HG02642 (cell line): ENCODE results near the gene RNF157.

Experiments used
- ATAC-seq: cut with Tn5 transposase; IDR thresholded peaks from one replicate; pipeline ENCODE4 v1.9.1; 2021; ENCODE audit warnings: mild to moderate bottlenecking; ENCODE audit not compliant: unreplicated experiment, poor library complexity

RNF157 gene

DNA sequence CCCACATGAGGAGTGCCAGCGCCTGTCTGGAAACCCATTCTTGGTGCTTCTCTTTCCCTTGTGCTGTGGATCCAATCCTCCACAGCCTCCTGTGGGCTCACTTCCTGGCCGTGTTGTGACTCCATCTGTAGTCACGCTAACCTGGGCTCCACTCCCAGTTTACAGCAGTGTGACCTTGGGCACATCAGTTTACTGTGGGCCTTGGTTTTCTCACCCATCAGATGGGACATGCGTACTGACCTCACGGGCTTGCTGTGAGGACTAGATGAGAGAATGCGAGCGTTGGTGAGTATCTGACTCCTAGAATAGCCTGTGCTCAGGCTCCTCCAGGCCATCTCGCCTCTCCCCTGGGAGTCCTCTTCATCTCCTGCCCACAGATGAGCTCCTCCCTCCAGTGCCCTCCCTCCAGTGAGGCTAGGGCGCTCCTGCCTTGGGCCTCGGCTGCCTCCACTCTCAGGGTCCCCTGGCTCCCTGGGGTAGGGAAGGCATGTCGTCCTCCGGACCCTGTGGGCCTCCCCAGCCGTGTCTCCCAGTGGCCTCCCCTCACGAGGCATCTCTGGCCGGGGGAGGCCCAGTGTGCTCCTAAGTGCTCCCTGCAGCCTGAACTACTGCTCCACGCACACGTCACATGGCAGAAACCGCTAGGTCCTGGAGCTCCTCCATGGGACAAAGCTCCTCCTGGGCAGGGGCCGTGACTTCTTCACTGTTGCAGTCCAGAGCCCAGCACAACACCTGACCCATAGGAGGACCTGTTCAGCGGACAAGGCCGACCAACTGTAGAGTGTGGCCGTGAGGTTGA lies 94.0 kb downstream of the RNF157 start:
- ATAC-seq, result no peak

DNA sequence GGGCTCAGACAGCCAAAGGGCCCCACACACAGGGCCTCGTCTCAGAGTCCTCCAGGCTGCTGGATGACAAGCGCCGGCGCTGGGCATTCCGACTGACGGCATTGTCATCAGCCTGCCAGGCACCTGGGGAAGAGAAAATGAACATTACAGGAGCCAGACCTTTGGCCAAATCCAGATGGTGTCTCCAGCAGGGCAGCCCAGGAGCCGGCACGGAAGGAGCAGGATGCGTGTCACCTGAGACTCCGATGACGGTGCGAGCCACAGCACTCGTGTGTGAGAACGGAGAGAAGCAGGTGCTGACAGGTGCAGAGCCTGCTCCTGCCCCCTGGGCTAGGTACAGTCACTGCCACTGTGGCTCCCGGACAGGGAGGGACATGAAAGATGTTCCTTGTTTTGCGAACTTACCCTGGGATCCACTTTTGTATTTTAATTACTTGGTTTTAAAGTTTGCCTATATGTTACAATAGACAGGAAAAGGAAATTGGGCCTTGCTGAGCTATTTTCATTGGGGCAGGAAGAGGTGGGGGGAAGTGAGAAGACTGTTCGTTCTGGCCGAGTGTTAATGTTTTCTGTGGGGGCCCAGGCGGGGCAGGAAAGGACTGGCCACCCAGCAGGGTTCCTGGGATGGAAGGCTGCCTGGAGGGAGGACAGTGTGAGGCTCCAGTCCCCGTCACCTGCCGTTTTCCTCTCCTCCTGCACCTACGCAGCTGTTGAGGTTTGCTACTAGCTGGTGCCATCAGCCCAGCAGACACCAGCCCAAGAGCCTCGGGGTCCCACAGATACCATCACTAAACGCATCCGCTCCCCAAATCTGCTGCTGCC lies 94.9 kb downstream of the RNF157 start:
- no peak for ATAC-seq

DNA sequence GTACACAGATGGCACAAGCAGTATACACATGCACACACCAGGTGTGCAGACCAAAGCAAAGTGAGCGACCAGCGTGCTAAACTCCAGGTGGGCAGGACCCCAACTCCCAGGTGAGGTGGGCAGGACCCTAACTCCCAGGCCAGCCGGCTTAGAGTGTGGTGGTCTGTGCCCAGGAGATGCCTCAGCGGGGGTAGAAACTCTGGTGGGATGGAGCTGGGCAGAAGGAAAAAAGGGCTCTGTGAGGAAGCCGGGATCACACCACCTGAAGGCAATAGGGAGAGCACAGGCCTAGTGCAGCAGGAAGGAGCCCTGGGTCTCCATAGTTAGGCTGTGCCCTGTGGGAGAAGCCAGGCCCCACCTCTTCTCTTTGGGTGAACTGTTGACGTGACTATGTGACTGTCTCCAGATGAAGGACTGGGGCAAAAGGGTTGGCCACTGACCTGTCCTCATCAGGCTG lies 97.7 kb downstream of the RNF157 start:
- no peak for ATAC-seq

DNA sequence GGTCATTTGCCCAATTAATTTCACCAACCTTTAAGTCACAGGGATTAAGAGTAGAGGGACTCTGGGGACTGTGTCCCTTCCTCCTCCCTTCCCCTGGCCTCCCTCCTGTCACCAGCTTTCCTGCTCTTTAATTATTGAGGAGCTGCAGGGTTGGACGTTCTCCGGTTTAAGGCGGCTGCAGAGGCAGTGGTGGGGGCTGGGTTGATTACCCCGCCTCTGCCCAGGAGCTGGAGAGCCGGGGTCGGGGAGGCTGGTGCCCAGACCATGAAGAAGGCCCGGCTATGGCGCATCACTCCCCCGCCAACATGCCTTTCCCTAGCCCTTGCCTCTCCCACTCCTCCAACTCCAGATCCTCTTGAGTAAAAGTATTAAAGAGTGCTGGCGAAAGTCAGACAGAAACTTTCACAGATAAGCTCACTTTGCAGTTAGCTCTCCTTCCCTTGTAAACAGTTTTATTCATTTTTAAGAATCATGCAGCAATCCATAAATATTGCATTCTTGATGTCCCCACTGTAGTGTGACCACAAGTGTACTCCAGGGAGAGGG lies 98.2 kb downstream of the RNF157 start:
- ATAC-seq, result no peak

- peak; percentile 72 for ATAC-seq
Measured at GRCh38 chr17:76141212-76142038, 98.9 kb downstream of the RNF157 start, which contains the start of gene FOXJ1. FOXJ1 (minus strand) TSS chr17:76141245; CDS start chr17:76140395, 850 bp downstream.

GRCh38 chr17:76140661-76141211 lies 99.6 kb downstream of the RNF157 start:
- no peak for ATAC-seq

- no peak for ATAC-seq
Measured at GRCh38 chr17:76139801-76140660, 100.3 kb downstream of the RNF157 start.

- ATAC-seq, result no peak
Measured at GRCh38 chr17:76138896-76139752, 101.2 kb downstream of the RNF157 start.

DNA sequence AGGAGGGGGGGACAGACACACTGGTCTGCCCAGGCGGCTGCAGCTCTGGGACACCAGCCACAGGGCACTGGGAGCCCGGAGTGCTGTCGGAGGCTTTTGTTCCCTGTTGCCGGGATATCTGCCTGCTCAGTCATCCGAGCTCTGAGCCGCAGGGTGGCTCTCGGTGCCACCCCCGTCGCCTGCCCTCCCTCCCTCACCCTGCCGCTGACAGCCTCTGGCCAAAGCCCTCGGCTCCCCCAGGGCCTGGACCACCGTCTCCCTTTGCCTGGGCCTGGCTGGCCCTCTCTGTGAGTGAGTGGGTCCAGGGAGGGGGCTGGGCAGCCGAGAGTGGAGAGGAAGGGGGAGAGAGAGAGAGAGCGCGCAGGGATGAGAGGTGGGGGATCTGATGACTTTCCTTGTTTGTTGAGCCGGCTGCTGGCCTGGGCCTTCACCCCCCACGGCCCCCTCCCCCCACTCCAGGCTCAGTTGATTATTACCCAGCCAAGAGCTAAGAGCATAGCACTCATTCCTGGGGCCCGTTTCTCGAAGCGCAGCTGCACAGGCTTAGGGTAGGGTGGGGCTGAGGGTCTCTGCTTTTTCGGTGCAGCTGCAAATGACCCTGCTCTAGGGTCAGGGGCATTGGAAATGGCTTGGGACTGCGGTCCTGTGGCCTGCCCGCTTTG lies 101.9 kb downstream of the RNF157 start:
- ATAC-seq, result no peak

DNA sequence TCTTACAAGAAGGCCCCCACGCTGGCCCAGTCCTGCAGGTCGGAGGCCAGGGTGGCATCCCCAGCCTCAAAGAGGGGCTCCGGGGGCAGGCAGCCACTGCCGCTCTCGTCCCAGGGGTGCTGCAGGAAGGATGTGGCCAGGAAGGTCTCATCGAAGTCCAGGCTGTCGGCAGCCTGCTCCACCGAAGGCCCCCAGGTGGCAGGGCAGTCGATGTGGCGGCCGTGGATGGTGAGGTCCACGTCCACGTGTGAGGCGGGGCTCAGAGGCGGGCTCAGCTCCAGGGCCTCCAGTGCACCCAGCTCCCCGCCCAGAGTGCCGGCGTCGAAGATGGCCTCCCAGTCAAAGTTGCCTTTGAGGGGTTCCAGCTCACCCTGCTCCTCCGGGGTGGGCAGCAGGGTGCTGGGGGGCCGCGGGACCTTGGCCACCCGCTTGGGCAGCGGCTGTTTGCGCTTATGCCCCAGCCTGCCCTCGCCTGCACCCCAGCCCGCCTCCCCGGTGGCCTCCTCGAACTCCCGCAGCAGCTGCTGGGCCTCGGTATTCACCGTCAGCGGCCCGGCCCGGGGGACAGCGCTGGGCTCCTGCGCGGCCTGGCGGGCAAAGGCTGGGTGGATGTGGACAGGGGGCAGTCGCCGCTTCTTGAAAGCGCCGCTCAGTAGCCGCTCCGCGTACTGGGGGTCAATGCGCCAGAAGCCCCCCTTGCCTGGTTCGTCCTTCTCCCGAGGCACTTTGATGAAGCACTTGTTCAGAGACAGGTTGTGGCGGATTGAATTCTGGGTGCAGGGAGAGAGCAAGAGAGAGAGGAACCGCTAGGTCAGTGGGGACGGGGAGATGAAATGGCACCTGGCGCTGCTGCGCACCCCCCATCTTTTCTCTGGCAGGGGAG lies 102.7 kb downstream of the RNF157 start:
- no peak for ATAC-seq

DNA sequence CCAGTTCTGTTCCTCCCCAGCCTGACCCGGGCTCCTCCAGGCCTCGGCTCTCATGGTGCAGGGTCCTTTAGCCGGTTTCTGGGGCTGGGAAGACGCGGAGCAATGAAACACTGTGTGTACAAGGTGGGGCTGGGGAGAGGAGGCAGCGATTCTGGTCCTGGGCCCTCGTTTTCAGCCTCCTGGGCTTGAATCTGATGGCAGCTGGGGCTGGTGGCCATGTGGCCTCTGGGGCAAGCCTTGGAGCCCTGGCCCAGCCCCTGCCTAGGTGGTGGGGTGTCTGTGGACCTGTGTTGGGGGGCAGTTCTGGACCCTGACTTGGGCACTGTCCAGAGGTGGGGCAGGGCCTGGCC lies 103.3 kb downstream of the RNF157 start:
- no peak for ATAC-seq

GRCh38 chr17:76136276-76137000 lies 103.9 kb downstream of the RNF157 start:
- no peak for ATAC-seq

DNA sequence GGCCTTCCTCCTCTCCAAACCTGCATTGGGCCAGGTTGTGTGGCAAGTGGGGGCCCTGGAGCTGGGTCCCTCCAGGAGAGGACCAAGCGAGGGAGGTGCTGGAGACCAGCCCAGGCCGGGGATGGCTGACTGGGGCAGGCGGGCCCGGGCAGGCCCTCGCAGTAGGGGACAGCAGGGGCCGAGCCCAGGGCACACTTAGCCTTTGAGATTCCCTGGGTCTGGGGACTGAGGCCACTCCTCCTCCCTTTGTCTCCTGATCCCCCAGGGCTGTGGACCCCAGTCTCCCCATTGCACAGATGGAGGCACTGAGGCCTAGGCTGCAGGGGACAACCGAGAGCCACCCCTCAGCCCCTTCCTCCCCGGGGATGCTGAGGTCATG lies 104.5 kb downstream of the RNF157 start:
- no peak for ATAC-seq

GRCh38 chr17:76134911-76135809 lies 105.1 kb downstream of the RNF157 start:
- ATAC-seq, result no peak
